Renal cortical epithelial cell (primary cell): ENCODE results near the gene PPFIA2. TPM values are rescaled to one million over a fixed set of nuclear protein-coding genes. Genes with fewer than 3 reads are reported as not detected.
"Not testable (repeated sequence)": the region's sequence is repeated elsewhere in the genome, so short reads cannot be mapped to it uniquely, and the experiment has no call there.

Experiments used
- DNase-seq: peaks from one replicate; pipeline ENCODE4 v3.0.0-alpha.2; 2011; ENCODE audit warnings: low read depth
- total RNA-seq: library from RNA; depleted of rRNA; stranded (reverse); fragments of >200 nt; gene quantifications from 2 replicates; pipeline ENCODE4 v1.2.3, GENCODE V29; 2014

PPFIA2 gene
- total RNA-seq, 1 donor from 2014 or later: 6.2 TPM

DNA sequence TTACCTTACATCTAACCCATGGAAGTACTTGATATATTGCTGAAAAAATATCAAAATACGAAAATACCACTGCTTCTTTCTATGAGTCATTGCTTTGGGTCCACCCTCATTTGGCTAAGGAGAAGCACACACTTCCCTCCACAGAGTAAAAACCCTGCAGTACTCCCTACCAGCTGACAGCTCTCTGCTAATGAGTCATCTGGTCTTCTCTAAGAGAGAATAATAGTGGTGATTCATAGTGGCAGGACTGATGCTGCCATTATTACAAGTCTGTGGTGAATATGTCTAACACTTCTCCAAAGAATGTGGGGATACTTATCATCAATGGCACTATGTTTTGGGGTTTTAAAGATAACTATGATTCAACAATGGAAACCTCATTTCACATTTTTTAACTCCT lies 90.7 kb downstream of the PPFIA2 start:
- peak; percentile 98 for DNase-seq

DNA sequence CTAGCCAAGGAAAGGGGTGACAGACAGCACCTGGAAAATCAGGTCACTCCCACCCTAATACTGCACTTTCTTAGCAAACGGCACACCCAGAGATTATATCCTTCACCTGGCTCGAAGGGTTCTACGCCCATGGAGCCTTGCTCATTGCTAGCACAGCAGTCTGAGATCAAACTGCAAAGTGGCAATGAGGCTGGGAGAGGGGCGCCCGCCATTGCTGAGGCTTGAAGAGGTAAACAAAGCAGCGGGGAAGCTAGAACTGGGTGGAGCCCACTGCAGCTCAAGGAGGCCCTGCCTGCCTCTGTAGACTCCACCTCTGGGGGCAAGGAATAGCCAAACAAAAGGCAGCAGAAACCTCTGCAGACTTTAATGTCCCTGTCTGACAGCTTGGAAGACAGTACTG lies 99.8 kb downstream of the PPFIA2 start:
- not testable (repeated sequence) for DNase-seq

DNA sequence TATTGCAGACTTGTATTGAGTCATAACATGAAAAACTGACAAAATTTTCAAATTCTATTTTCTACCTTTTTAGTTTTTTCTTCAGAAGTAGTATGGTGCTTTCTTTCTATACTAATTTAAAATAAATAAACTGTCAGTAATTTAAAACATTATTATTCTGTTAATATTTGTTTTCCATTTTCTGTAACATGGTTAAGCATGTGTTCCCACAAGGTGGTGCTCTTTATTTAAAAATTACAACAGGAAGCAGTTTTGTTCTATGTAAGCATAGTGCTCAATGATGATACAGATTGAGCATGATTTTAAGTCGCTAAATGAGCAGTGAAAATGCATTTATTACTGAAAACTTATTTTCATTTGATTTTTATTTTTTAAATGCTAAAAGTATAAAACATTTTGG lies 114.6 kb downstream of the PPFIA2 start:
- peak; percentile 80 for DNase-seq

DNA sequence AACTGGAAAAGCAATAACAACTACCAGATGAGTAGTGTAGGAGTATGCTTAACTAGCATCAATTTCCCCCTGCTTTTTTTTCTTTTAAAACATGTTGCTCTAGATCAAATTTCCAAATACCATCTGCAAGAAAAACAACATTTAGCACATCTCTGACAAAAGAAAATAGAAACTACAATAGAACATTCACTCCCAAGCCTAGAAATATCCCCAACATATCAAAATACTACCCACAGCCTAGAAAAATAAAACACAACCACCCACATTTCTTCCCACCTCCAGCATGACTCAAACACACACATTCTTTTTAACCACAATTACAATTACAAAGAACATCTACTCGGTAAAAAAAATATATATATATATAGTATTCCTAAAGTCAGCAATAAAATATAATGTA lies 120.0 kb downstream of the PPFIA2 start:
- peak; percentile 79 for DNase-seq

GRCh38 chr12:81633127-81633526 lies 126.0 kb downstream of the PPFIA2 start:
- no peak for DNase-seq

DNA sequence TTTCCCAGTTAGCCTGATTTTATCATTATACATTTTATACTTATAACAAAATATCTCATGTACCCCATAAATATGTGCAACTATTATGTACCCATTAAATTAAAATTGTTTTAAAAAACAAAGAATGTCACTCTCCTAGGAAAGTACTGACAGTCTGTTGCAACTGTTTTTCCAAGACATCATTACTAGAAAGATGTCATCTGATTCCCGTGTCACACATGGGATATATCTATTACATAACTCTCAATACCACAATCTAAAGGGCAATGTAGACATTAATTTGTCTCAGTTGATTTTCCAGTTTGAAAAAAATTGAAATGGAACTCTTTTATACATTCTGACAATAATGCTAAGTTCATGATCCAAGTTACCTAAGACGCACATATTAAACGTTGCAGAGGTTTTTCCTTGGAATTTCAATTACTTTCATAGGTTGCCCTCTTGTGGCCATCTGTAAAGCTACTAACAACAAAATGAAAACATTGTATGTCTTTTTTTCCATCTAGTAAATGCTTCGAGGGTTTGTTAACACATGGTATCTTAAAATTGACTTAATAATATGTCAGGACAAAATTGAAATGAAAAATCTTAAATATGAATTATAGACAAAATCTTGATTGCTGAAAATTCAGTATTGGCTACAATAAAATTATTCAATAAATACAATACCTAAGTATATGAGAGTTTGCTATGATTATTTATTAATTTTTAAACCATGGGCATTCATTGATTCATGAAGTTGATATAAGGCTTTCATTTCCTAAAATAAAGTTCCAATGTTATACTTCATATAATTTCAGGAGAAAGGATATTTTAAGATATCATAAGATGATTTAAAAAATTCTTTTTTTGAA lies 131.6 kb downstream of the PPFIA2 start:
- peak; percentile 70 for DNase-seq

DNA sequence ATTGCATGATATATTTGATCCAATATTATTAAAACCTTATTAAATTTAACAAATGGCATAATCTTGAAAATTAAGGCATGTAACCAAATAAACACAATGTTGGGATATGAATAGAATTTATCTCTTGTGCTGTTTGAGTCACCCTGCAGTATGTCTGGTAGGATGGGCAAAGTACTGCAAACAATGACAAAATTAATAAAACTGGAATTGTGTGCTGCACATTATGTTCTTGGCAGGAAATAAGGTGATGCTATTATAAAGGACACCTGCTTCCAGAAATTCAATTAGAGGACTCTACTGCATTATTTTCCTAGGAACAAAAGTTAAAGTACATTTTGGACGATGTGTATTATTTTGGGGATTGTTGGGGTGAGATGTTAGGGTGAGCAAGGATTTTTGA lies 132.7 kb downstream of the PPFIA2 start:
- DNase-seq: no peak

- DNase-seq: no peak
These were observed 141.2 kb downstream of the PPFIA2 start for GRCh38 chr12:81617915-81618314.

- DNase-seq: no peak
These were observed 144.0 kb downstream of the PPFIA2 start for GRCh38 chr12:81615026-81615588.

DNA sequence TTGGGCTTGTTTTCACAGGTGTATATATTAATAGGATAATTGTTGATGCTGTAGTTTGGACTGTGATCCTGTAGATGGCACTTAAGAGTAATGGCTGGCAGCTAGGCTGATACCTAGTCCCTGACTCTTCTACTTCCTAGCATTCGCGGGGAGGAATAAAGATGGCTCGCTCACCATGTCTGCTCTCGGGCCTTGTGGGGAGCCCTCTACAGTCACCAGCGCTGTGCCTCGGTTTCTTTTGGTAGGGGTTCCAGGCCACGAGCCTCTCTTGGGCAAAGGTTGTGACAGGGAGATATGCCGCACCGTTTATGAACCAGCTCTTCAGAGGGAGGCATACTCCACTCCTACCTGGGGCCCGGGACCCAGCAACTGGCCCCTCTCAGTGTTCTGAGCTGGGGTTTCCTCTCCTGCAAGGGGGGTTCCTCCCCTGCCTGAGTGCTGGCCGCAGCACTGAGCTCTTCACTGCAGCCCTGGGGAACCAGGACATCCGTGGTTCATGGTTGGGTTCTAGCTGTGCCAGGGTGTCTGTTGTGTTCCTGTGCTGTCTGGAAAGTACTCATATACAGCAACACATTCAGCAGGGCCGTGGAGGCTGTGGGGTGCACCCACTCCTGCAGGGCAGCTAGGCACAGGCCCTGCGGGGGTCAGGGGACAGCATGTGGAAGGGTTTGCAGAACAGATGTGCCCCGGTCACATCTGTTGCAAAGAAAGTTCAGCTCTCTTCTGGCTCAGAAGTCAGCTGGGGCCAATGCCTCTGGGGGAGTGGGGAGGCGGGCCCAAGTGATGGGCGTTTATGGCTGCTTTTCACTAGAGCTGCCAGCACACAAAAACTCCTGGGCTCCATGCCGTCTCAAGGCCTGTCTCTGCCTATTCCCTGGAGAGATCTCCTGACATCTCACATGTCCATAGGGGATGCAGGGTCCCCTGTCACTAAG lies 147.9 kb downstream of the PPFIA2 start:
- peak; percentile 11 for DNase-seq

GRCh38 chr12:81597928-81598604 lies 161.1 kb downstream of the PPFIA2 start:
- DNase-seq: peak; percentile 70

DNA sequence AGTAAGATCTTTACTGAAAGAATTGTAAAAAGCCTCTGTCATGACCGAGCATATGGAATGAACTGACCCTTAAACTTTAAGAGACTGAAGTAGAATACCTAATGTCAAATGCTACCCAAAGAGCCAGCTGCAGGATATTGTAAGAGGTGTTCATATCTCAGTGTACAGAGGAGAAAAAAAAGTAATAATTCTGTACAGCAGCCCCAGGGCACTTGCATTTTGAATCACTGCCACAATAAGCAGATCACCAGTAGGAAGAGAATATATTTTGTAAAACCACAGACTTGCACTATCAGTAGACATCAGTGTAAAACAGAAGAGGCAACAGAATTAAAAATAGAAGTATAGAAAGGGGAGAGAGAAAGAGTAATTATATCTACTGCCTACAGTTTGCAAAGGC lies 162.6 kb downstream of the PPFIA2 start:
- no peak for DNase-seq

DNA sequence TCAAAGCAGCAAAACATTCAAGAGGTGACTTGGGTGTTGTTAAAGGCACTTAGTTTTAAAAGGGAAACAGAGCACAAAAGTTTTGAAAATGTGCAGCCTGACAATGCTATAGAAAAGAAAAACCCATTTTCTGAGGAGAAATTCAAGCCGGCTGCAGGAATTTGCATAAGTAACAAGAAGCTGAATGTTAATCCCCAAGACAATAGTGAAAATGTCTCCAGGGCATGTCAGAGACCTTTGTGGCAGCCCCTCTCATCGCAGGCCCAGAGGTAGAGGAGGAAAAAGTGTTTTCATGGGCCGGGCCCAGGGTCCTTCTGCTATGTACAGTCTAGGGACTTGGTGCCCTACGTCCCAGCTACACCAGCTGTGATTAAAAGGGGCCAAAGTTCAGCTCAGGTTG lies 167.9 kb downstream of the PPFIA2 start:
- no peak for DNase-seq

DNA sequence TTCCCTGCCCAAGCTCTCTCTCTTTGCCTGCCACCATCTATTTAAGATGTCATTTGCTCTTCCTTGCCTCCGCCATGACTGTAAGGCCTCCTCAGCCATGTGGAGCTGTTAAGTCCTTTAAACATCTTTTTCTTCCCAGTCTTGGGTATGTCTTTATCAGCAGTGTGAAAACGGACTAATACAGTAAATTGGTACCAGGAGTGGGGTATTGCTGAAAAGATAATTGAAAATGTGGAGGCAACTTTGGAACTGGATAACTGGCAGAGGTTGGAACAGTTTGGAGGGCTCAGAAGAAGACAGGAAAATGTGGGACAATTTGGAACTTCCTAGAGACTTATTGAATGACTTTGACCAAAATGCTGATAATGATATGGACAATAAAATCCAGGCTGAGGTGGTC lies 168.4 kb downstream of the PPFIA2 start:
- DNase-seq: not testable (repeated sequence)

DNA sequence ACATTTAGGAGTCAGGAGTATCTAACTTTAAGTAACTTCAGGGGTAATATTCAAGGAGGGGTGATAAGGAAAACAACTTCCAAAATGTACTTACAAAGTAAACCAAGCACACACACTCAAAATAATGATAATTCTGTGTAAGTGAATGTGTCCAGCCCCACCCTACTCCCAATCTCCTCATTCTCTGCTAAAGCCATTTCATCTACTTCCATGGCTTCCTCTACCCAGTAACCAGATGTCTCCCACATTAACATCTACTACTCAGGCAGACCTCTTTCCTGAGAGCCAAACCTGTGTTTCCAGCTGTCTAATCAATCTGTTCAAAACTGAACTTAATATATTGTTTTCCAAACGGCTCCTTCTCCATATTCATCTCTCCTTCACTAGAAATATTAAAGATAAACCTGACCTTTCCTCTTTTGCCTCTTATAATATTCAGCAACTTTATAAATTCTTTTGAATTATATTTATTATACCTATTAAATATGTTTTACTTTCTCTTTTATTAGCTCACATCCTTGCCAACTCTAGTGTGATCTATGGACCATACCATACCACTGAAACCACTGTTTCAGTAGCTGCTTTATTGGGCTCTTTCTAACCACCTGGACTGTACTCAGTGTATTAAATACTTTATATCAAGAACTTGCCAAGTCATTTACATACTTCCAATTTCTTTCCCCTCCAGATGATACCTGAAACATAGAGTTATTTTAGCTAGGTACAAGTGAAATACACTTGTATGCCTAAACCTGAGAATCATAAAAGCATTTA lies 170.7 kb downstream of the PPFIA2 start:
- no peak for DNase-seq

- no peak for DNase-seq
These were observed 173.4 kb downstream of the PPFIA2 start for GRCh38 chr12:81585787-81586186.

DNA sequence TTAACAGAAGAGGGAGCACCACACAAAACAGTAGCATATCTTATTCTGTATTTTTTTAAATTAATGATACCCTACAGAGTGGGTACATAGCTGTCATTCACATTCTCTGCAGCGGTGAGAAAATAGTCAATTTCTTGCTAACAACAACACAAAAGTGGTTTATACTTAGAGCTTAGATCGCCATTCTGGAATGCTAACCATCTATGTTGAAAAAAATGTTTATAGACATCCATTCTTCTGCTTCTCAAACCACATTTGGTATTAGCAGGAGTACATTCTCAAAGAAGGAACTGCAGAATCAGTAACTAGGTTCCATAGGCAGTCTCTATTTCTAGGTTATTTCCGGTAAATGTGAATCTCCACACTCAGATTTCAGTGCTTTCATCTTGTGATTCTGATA lies 185.9 kb downstream of the PPFIA2 start:
- peak; percentile 47 for DNase-seq

- DNase-seq: no peak
These were observed 186.7 kb downstream of the PPFIA2 start for GRCh38 chr12:81572411-81572810.

DNA sequence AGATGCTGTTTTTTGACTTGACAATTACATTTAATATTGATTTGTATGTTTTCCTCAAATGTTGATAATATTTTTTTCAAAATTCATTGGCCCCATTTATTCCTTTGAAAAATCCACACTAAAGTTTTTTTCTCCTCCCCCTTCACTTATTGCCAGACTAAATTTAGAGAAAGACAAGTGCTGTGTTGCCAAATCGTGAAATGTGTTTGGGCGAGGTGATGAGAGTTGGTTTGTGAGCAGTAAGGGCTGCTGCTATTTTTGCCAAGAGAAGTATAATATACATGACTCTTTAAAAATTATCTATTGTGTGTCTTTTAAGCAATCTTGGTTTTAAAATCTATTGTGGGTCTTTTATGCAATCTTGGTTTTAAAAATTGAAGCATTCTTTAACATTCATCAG lies 188.9 kb downstream of the PPFIA2 start:
- no peak for DNase-seq

DNA sequence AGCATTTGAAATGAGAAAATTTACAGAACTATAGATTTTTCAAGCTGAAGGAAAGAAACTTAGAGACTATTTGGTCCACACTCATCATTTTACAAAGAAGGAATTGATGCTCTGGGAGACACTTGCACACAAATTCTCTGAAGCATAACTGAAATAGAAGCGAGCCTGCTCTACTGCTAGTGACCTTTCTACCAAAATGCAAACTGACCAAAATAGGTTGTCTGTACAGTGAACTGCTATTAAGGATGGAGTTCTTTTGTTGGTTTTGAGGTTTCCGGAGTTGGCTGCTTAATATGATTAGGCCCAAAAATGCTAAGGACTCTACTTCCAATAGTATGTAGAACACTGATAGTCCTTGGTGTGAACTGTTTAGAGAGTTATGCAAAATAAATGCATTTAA lies 194.9 kb downstream of the PPFIA2 start:
- DNase-seq: no peak

GRCh38 chr12:81558031-81558430 lies 201.1 kb downstream of the PPFIA2 start:
- peak; percentile 18 for DNase-seq
